ENCODE measurements around the gene OS9.

OS9 gene

GRCh38 chr12:57737467-57738460, 43.8 kb downstream of the OS9 start:
- DNase-seq = no peak

DNA sequence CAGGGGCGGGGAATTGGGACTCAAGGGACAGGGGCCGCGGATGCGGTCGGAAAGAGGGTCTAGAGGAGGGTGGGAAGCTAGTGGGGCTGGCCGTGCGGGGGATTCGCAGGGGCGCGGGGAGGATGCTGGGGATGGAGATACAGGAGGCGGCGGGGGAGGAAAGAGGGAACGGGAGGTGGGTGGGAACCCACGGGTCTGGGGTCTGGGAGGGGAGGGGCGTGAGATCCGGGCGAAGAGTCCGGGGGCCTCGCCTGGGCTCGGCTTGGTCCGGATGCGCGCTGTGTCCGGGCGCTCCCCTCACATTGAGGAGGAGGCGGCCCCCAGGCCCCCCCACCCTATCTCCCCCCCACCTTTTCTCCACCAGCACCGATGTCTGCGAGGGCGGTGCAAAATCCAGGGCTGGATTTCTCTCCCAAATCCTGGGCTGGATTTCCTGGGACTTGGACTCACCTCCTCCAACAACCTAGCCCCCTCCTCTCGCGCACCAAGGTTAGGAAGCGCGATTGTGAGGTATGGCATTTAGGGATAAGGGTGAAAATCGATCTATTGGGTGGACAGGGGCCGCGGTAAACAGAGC, 44.8 kb downstream of the OS9 start, which contains the start of gene AGAP2:
AGAP2 (minus strand) TSS at position 82 of the 577 bp plus-strand sequence. CDS start 496 bp downstream, outside the sequence.
- no peak for DNase-seq

- DNase-seq = no peak
Measured at GRCh38 chr12:57739387-57739786, 45.5 kb downstream of the OS9 start.

DNA sequence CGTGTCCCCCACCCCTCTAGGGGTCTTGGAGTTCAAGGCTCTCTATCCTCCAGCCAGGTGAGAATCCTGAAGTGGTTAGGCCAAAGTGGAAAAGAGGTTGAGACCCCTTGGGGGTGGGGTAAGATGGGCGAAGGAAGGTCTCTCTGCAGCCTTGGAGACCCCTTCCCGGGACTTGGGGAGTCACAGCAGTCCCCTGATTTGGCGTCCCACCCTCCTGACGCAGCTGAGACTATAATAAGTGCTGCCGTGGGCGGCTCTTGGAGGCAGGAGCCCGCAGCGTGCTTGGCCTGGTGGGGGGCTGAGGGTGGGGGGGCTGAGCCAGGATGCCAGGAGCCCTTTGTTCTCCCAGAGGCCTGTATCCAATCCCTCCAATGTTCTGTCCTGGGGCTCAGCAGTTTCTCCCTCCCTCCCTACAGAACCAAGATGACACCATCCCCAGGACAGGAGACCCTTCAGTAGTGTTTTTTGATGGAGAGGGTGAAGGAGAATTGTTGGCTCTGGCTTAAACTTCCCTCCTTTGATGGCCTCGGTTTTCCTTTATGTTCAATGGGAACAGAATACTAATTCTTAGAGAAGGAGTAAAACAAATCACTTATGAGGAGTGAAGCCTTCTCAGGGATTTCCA, 46.1 kb downstream of the OS9 start:
- no peak for DNase-seq

GRCh38 chr12:57740656-57741412, 46.9 kb downstream of the OS9 start:
- peak; percentile 17 to 77 (median 49) for DNase-seq

GRCh38 chr12:57741413-57741789, 47.5 kb downstream of the OS9 start:
- no peak for DNase-seq

- DNase-seq = peak; percentile 30 to 65 (median 54)
Measured at GRCh38 chr12:57741844-57742738, 48.2 kb downstream of the OS9 start.

DNA sequence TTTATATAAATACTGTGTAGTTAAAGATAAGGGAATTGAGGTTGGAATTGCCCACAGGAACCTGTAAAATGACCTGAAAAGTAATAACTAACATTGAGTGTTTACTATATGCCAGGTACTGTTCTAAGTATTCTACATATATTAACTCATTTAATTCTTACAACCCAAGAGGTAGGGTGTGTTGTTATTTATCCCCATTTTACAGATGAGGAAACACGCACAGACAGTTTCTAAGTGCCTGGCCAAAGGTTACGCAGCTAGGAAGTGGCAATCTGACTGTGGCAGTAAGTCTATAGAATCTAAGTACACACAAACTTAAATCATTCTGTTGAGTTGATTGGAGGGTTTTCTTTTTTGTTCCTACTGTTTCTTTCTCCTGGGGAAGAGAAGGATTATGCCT, 49.8 kb downstream of the OS9 start:
- DNase-seq = no peak

DNA sequence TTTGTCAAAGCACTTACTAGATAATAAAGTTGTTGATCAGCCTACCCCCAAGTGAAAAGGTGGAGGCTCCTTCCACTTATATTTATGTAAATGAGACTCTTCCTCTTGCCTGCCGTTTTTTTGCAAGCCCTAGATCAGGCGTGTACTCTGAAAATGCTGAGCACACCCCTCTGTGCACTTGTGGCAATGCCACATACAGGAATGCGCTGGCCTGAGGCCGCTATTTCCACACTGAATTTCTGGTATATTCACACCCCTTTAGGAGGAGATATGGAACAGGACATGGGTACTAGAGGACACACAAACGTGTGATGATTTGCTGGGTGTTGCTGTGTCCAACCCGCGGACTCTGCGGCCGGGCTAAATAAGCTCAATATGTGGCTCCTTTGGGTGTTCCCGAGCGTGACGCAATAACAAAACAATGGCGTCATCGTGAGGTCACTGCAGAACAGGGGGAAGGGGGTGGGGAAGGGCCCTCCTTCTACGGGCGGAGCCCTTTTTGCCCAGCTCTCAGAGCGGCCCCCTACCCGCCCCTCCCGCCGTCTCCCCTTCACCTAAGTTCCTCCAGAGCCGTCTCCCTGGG, 50.4 kb downstream of the OS9 start:
- DNase-seq = peak in 2 of 4 experiments; percentile 29 to 44

- peak; percentile 75 to 88 (median 84) for DNase-seq
Measured at GRCh38 chr12:57744777-57745484, 51.0 kb downstream of the OS9 start, which contains the start of gene TSPAN31. TSS of gene TSPAN31 (plus strand) at chr12:57745039. CDS start at chr12:57745155, 116 bp downstream.

DNA sequence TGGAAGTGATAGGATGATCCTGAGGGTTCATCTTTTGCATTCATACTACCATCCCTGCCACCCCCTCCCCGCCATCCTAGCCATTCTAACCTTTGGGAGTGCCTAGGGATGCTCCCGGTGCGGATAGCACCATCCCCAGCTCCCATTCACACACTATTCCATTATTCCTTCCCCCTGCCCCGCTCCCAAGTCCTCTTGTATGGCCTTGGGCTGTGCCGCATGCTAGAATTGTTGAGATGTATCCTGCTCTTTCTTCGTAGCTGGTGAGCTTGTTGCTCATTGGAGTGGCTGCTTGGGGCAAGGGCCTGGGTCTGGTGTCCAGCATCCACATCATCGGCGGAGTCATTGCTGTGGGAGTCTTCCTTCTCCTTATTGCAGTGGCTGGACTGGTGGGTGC, 51.6 kb downstream of the OS9 start:
- no peak for DNase-seq

DNA sequence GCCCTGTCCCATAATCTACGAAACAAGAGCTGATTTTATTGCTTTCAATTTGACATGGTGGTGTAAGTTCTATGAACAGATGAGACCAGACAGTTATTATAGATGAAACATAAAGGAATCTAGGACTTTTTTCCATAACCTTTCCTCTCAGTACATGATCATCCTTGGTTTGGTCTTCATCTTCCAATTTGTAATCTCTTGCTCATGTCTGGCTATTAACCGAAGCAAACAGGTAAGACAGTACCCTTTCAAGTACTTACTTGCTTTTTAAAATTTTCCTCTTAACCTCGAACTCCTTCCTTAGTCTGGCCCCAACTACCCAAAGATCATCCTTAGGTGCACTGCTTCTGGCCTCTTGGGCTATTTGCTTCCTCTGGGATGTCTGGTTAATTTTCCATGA, 52.1 kb downstream of the OS9 start:
- no peak for DNase-seq

GRCh38 chr12:57749061-57749460, 55.1 kb downstream of the OS9 start:
- no peak for DNase-seq

GRCh38 chr12:57750561-57751431, 56.9 kb downstream of the OS9 start:
- no peak for DNase-seq

GRCh38 chr12:57751432-57751787, 57.5 kb downstream of the OS9 start:
- no peak for DNase-seq

DNA sequence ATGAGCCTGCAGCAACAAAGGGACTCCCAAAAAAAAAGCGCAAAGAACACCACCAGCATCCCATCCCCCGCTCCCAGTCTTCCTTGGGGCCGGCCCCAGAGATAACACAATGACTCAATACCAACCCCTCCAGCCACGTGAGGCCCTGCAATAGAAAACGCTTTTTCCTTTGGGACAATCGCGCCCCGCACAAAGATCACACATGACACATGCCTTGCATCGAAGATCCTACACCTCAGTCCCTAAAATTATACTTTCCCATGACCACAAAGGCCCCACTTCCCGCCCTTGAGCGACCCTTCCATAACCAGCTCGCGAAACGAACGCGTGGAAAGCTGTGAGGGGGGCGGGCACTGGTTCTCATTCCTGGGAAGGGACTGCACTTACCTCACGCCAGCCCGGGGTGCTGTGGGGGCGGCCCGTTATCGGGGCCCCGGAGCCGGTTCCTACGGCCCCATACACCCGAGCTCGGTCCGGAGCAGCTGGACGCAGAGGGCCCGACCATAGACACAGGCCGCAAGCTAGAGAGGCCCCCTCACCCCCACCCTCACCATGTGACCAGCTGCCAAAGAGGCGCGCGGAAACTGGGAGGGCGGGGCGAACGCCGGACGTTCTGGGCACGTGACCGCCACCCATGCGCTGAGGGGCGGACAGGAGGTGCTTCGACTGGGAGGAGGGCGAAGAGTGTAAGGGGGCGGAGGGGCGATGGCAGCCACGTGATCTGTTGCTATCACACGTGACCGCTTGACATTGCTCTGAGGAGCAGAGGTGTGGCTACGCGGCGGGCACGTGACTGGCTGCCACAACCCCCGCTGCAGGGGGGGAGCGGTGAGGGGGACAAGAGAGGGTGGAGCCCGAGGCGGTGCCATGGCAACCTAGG, 58.1 kb downstream of the OS9 start, which contains the start of gene CDK4:
CDK4 (minus strand) TSS at position 523 of the 880 bp plus-strand sequence. CDS start 593 bp downstream, outside the sequence.
- peak; percentile 95 to 98 (median 97) for DNase-seq

- no peak for DNase-seq
Measured at GRCh38 chr12:57752668-57753000, 58.7 kb downstream of the OS9 start.

GRCh38 chr12:57753756-57754337, 59.9 kb downstream of the OS9 start:
- no peak for DNase-seq

Data from activated CD4-positive, CD25-positive, alpha-beta regulatory T cell (primary cell).